Stomach smooth muscle (tissue), 2 donors: ENCODE data around the gene EFHC2.

ENCODE experiments used
- H3K27ac ChIP-seq: one replicate; pipeline ENCODE4 v1.7.0; 2013; ENCODE audit warnings: mild to moderate bottlenecking, low read length, inconsistent platforms
- H3K27me3 ChIP-seq, 2 donors: one replicate each; pipeline ENCODE4 v1.7.0; 2013; ENCODE audit warnings: low read length in 2 of 2; ENCODE audit not compliant: insufficient read depth in 2 of 2, control insufficient read depth in 1 of 2
- H3K36me3 ChIP-seq, 2 donors: one replicate each; pipeline ENCODE4 v1.7.0; 2013; ENCODE audit warnings: low read length in 2 of 2; ENCODE audit not compliant: control insufficient read depth in 2 of 2, insufficient read depth in 2 of 2
- H3K4me1 ChIP-seq: one replicate; pipeline ENCODE4 v1.7.0; 2013; ENCODE audit warnings: low read length; ENCODE audit not compliant: control insufficient read depth, insufficient read depth
- H3K4me3 ChIP-seq, 2 donors: one replicate each; pipeline ENCODE4 v1.7.0; 2013; ENCODE audit warnings: low read length in 2 of 2
- H3K9ac ChIP-seq, 2 donors: one replicate each; pipeline ENCODE4 v1.7.0; 2013; ENCODE audit warnings: low read length in 2 of 2, mild to moderate bottlenecking in 1 of 2
- H3K9me3 ChIP-seq, 2 donors: one replicate each; pipeline ENCODE4 v1.7.0; 2013; ENCODE audit warnings: low read length in 2 of 2; ENCODE audit not compliant: control insufficient read depth in 2 of 2
- donor health status: healthy.
- donor health status: Pancreatic carcinoma.

EFHC2 gene

DNA sequence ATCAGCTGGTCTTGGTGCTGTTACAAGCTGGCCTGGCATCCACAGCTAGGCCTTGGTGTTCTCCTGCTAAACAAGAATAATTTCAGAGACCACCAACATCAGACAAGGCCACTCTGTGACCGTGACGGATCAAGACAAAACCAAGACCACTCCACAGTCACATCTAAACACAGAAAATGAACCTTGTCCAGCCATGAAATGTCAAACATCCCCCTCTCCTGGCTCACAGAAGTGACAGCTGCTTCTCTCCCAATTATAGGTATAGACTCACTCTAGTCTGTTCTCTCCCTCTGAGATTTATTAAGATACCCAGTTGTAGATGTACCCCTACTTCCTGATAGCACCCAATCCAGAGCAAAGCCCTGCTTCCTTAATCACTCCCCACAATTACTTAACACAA, 40.4 kb downstream of the EFHC2 start:
- Histone ChIP-seq H3K9ac (no peak overlapping the region), H3K36me3 (no peaks in the 10 kb centered on the region), H3K9me3 (no peaks in the 10 kb centered on the region), H3K27ac (no peak overlapping the region), H3K4me1 (no peaks in the 10 kb centered on the region), H3K4me3 (no peak overlapping the region), H3K27me3 (no peaks in the 10 kb centered on the region)

DNA sequence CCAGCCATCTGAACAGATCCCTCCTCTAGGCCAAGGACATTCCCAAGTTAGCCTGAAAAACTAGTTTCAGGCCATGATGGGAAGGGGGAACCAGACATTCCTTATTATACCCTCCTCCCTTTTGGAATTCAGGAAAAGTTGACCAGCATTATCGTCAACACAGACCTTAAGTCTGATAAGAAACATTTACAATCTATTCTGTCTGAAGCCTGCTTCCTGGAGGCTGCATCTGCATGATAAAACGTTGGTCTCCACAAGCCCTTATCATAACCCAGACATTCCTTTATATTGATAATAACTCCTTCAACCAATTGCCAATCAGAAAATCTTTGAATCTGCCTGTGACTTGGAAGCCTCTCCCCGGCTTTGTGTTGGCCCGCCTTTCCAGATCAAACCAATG, 44.3 kb downstream of the EFHC2 start:
- no peaks in the 10 kb centered on the region for H3K36me3 ChIP-seq
- H3K4me1 ChIP-seq: no peaks in the 10 kb centered on the region
- H3K27me3 ChIP-seq: peaks cover 0 to 5% of the 10 kb centered on the region in 2 donors
- no peak overlapping the region for H3K27ac ChIP-seq
- H3K9me3 ChIP-seq: no peaks in the 10 kb centered on the region
- no peak overlapping the region for H3K9ac ChIP-seq
- no peak overlapping the region for H3K4me3 ChIP-seq

DNA sequence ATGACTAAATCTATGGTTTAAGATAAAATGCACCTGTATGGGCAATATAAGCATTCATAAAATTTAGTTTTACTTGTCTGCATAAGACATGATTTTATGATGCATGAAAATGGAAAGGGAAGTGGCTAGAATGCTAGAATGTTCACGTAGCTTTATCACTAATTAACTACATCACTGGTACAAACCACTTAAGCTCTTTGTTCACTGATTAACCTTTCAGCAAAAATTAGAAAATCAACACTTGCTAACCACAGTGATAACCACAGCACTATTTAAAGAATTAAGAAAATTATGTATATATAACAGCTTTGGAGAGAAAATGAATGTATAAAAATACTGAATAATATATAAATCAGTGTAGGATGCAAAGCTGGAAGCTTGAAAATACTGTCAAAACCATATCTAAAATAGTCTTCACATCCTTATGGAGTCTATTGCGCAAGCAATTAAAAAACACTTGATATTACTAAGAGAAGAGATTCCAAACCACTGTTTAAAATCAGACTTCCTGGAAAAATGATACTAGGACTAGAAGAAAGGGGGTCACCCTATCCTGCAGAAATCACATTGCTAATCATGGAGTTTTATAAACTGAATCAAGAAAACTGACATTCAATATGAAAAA, 51.9 kb downstream of the EFHC2 start:
- H3K9ac ChIP-seq: no peak overlapping the region
- no peaks in the 10 kb centered on the region for H3K9me3 ChIP-seq

GRCh38 chrX:44290718-44291117, 52.8 kb downstream of the EFHC2 start:
- H3K36me3 ChIP-seq: no peaks in the 10 kb centered on the region
- H3K4me3 ChIP-seq: no peak overlapping the region
- H3K27me3 ChIP-seq: peaks cover 0 to 5% of the 10 kb centered on the region in 2 donors
- H3K9me3 ChIP-seq: no peaks in the 10 kb centered on the region
- no peak overlapping the region for H3K9ac ChIP-seq
- H3K27ac ChIP-seq: no peak overlapping the region
- H3K4me1 ChIP-seq: no peaks in the 10 kb centered on the region

More for the DNA sequence above, 51.9 kb downstream of the EFHC2 start:
- no peak overlapping the region for H3K4me3 ChIP-seq
- H3K4me1 ChIP-seq: no peaks in the 10 kb centered on the region
- peaks cover 0 to 5% of the 10 kb centered on the region in 2 donors for H3K27me3 ChIP-seq
- H3K27ac ChIP-seq: no peak overlapping the region
- no peaks in the 10 kb centered on the region for H3K36me3 ChIP-seq

DNA sequence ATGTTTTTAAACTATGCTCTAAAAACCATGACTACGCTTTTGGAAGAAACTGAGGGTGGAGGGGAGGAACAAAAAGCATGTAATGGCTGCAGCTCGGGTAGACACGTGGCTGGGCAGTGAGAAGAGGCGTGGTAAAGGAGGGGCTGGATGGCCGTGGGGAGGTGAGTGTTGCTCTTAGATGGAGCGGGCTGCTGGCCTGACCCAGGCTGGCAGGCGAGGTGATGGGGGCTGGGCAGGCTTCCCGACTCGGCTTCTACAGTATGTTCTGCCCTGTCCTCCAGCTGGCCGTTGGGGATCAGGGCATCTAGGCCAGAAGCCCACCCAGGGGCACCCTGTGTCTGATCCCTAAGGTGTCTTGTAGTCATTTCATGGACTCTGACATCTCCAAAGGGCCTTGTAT, 60.7 kb downstream of the EFHC2 start:
- no peak overlapping the region for H3K4me3 ChIP-seq

DNA sequence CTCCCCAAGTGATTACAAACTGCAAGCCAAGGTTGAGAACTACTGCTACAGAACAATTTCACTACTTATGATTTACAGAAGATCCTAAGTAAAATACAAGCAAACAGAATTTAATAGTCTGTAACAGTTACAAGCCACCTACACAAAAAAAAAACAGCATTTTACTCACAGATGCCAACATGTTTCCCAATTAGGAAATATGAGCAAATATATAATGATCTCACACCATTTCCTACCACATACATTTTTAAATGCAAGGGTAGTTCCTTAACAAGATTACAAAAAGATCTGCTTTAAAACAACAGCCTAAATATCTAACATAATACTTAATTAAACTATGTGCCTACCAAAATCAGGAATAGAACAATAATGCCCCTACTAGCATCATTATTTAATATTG, 63.4 kb downstream of the EFHC2 start:
- H3K9ac ChIP-seq: no peak overlapping the region
- peaks cover 0 to 2% of the 10 kb centered on the region in 2 donors for H3K27me3 ChIP-seq
- H3K27ac ChIP-seq: no peak overlapping the region
- no peaks in the 10 kb centered on the region for H3K36me3 ChIP-seq
- no peaks in the 10 kb centered on the region for H3K4me1 ChIP-seq
- H3K9me3 ChIP-seq: no peaks in the 10 kb centered on the region
- H3K4me3 ChIP-seq: no peak overlapping the region

More for the DNA sequence above, 60.7 kb downstream of the EFHC2 start:
- H3K9me3 ChIP-seq: no peaks in the 10 kb centered on the region
- no peak overlapping the region for H3K9ac ChIP-seq
- H3K36me3 ChIP-seq: no peaks in the 10 kb centered on the region
- H3K27me3 ChIP-seq: peaks cover 0 to 2% of the 10 kb centered on the region in 2 donors
- H3K27ac ChIP-seq: no peak overlapping the region
- no peaks in the 10 kb centered on the region for H3K4me1 ChIP-seq

GRCh38 chrX:44274096-44274495, 69.4 kb downstream of the EFHC2 start:
- Histone ChIP-seq H3K27me3 (no peaks in the 10 kb centered on the region), H3K36me3 (no peaks in the 10 kb centered on the region), H3K9me3 (no peaks in the 10 kb centered on the region), H3K4me3 (no peak overlapping the region), H3K4me1 (no peaks in the 10 kb centered on the region), H3K9ac (no peak overlapping the region), H3K27ac (no peak overlapping the region)

DNA sequence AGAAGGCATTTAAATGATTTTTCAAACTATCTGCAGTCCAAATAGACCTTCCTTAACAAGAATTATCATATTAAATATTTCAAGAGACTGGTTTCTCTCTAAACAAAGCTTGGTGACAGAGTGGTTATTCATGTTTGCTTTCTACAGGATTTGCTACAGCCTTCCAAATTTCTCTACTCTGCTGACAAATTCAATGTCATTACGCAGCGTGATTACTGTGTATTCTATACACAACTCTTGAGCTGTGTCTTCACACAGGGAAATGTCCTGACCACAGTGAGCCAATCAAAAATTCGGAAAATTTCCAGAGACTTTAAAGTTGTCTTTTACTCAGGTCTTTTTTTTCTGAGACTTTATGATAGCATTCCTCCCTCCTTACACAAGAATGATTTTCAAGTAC, 75.6 kb downstream of the EFHC2 start:
- Histone ChIP-seq H3K4me1 (no peaks in the 10 kb centered on the region), H3K9ac (no peak overlapping the region), H3K27ac (no peak overlapping the region), H3K27me3 (no peaks in the 10 kb centered on the region), H3K9me3 (no peaks in the 10 kb centered on the region), H3K36me3 (no peaks in the 10 kb centered on the region), H3K4me3 (no peak overlapping the region)

GRCh38 chrX:44267116-44267515, 76.4 kb downstream of the EFHC2 start:
- Histone ChIP-seq H3K27me3 (no peaks in the 10 kb centered on the region), H3K4me3 (no peak overlapping the region), H3K27ac (no peak overlapping the region), H3K4me1 (no peaks in the 10 kb centered on the region), H3K9me3 (no peaks in the 10 kb centered on the region), H3K36me3 (no peaks in the 10 kb centered on the region), H3K9ac (no peak overlapping the region)

DNA sequence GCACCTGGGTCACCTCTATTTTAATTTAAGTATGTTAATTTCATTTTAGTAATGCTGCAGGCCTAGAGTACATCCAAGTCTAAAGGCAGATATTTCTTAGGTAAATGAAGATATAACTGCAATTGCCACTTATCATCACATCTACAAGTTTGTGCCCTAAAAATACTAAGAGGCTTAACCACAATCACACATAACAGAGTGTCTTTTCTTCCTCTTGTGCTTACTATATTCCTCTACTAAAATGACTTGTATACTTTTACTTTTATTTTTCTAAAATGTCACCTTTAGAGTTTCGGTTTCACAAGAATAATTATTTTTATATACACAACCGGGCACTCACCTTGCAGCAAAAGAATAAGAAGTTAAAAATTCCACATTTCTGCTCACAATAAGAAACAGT, 77.9 kb downstream of the EFHC2 start:
- no peaks in the 10 kb centered on the region for H3K27me3 ChIP-seq

DNA sequence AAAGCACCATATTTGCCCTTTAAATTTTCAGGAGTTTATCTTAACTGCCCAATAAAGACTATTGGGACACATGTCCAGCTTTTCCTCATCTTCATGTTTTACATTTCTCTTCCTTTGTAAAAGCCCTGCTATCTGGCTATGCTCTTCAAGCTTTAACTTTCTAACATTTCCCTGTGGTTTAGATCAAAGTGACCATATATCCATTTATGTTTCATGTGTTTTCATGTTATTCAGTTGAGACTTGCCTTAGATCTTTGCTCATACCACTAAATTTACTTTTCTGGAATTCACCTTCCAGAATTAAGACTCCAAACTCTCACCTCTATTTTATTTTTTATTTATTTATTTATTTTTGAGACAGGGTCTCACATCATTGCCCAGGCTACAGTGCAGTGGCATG, 78.5 kb downstream of the EFHC2 start:
- Histone ChIP-seq H3K9me3 (no peaks in the 10 kb centered on the region), H3K27me3 (no peaks in the 10 kb centered on the region), H3K9ac (no peak overlapping the region), H3K4me1 (no peaks in the 10 kb centered on the region), H3K27ac (no peak overlapping the region), H3K36me3 (no peaks in the 10 kb centered on the region), H3K4me3 (no peak overlapping the region)

More for the DNA sequence above, 77.9 kb downstream of the EFHC2 start:
- Histone ChIP-seq H3K36me3 (no peaks in the 10 kb centered on the region), H3K4me1 (no peaks in the 10 kb centered on the region), H3K9me3 (no peaks in the 10 kb centered on the region), H3K4me3 (no peak overlapping the region), H3K27ac (no peak overlapping the region), H3K9ac (no peak overlapping the region)
